Esophagus muscularis mucosa (tissue), 4 donors: ENCODE data around the gene LCN6. TPM values are rescaled to one million over a fixed set of nuclear protein-coding genes. Genes with fewer than 3 reads are reported as not detected.

ENCODE experiments used
- DNase-seq: peaks from one replicate; pipeline ENCODE4 v3.0.0-alpha.2; 2017; ENCODE audit errors: extremely low spot score
- H3K27ac ChIP-seq, 4 donors: fragments of 200-600 bp; sonication (generic); replicated peaks in 1 of 4; 1 replicate in 3 of 4; 2 replicates in 1 of 4; pipeline ENCODE4 v1.5.1; 2016 to 2019; ENCODE audit warnings: mild to moderate bottlenecking in 1 of 4
- H3K27me3 ChIP-seq, 4 donors: fragments of 200-600 bp; sonication (generic); one replicate each; pipeline versions ENCODE4 v1.5.1 to v1.6.0; 2016 to 2019
- H3K36me3 ChIP-seq, 4 donors: fragments of 200-600 bp; sonication (generic); one replicate each; pipeline ENCODE4 v1.5.1; 2016 to 2019
- H3K4me1 ChIP-seq, 4 donors: fragments of 200-600 bp; sonication (generic); one replicate each; pipeline ENCODE4 v1.5.1; 2016 to 2019
- H3K4me3 ChIP-seq, 4 donors: fragments of 200-600 bp; sonication (generic); 1 replicate in 2 of 4; 2 replicates in 2 of 4; pipeline ENCODE4 v1.5.1; 2016 to 2019; ENCODE audit warnings: mild to moderate bottlenecking in 4 of 4, moderate library complexity in 1 of 4
- H3K9me3 ChIP-seq, 4 donors: fragments of 200-600 bp; sonication (generic); 1 replicate in 3 of 4; 2 replicates in 1 of 4; pipeline ENCODE4 v1.5.1; 2016 to 2019
- CTCF ChIP-seq, 3 experiments: fragments of 200-600 bp in 2 of 3; fragments of 450-650 bp in 1 of 3; sonication (generic) in 2 of 3; IDR thresholded peaks; one replicate each; pipeline ENCODE4 v1.5.1; 2017 to 2019; ENCODE audit warnings: antibody characterized with exemption in 3 of 3, mild to moderate bottlenecking in 2 of 3, moderate library complexity in 1 of 3
- EP300 ChIP-seq: sonication (generic); formaldehyde crosslinking; IDR thresholded peaks from one replicate; pipeline ENCODE4 v1.6.1; 2017; ENCODE audit warnings: antibody characterized with exemption
- POLR2A ChIP-seq: fragments of 450-650 bp; IDR thresholded peaks from one replicate; pipeline ENCODE4 v1.6.1; 2017; ENCODE audit warnings: antibody characterized with exemption, moderate library complexity, mild to moderate bottlenecking, low read depth
- POLR2AphosphoS5 ChIP-seq, 2 donors: sonication (generic); formaldehyde crosslinking; IDR thresholded peaks; one replicate each; pipeline ENCODE4 v1.6.1; 2017; ENCODE audit warnings: antibody characterized with exemption in 2 of 2
- WGBS: methylation state at CpG from one replicate; pipeline ENCODE4 v1.1.5; 2018; 5-methylcytosine and 5-hydroxymethylcytosine counted together
- intact Hi-C: fragments of 100-400 bp; cut with DNase I; formaldehyde crosslinking; loops from one replicate; pipeline ENCODE4 v1.15.1; 2023
- total RNA-seq, 4 donors: library from RNA; depleted of rRNA; stranded (reverse); fragments of >200 nt; gene quantifications; one replicate each; pipeline versions ENCODE4 v1.1.0 to v1.2.1, GENCODE V29; 2016

The LCN6 gene
- total RNA-seq, 4 donors from 2014 or later = 12.5 to 32.0 (median 23.9) TPM

- Histone ChIP-seq H3K9me3 (no peaks in the 10 kb centered on the region), H3K4me3 (no peak overlapping the region), H3K36me3 (no peaks in the 10 kb centered on the region), H3K27me3 (no peaks in the 10 kb centered on the region), H3K27ac (no peak overlapping the region), H3K4me1 (peaks cover 5 to 11% (median 10%) of the 10 kb centered on the region in 4 donors)
- DNase-seq = no peak
- 92% methylated on average over 6 of the region's 6 CpGs for WGBS
- intact Hi-C loops = loop anchor here (5.0 kb wide), 1 partner anchor 167 kb away; the partner anchor contains the start of gene LCN12
- no peak for TF ChIP-seq CTCF (IDR thresholded peaks at IDR 0.05)
- no peak for TF ChIP-seq POLR2A
- TF ChIP-seq EP300 = no peak
- no peak for TF ChIP-seq POLR2AphosphoS5 (IDR thresholded peaks at IDR 0.05)
Observed at GRCh38 chr9:136784997-136785361, 36.7 kb upstream of the LCN6 start.

GRCh38 chr9:136784249-136784996, 36.1 kb upstream of the LCN6 start:
- Histone ChIP-seq H3K27ac (no peak overlapping the region), H3K4me3 (no peak overlapping the region), H3K36me3 (no peaks in the 10 kb centered on the region), H3K9me3 (no peaks in the 10 kb centered on the region), H3K4me1 (peaks cover 3 to 8% (median 7%) of the 10 kb centered on the region in 4 donors), H3K27me3 (no peaks in the 10 kb centered on the region)
- TF ChIP-seq POLR2AphosphoS5 (IDR thresholded peaks at IDR 0.05) (no peak), POLR2A (no peak), CTCF (IDR thresholded peaks at IDR 0.05) (peak; percentile 39 to 65 (median 55)), EP300 (no peak)
- DNase-seq = no peak
- WGBS = 49% methylated on average over 9 of the region's 9 CpGs
- intact Hi-C loops = no loop called here

GRCh38 chr9:136782452-136782851, 34.1 kb upstream of the LCN6 start:
- no peak for DNase-seq
- Histone ChIP-seq H3K4me3 (no peak overlapping the region), H3K36me3 (no peaks in the 10 kb centered on the region), H3K4me1 (peaks cover 0 to 2% (median 2%) of the 10 kb centered on the region in 4 donors), H3K27me3 (no peaks in the 10 kb centered on the region), H3K9me3 (no peaks in the 10 kb centered on the region), H3K27ac (no peak overlapping the region)
- WGBS = 92% methylated on average over 3 of the region's 3 CpGs
- TF ChIP-seq CTCF (IDR thresholded peaks at IDR 0.05) = no peak
- TF ChIP-seq EP300 = no peak
- TF ChIP-seq POLR2A = no peak
- no peak for TF ChIP-seq POLR2AphosphoS5 (IDR thresholded peaks at IDR 0.05)
- intact Hi-C loops = no loop called here

GRCh38 chr9:136779808-136780207, 31.5 kb upstream of the LCN6 start:
- 65% methylated on average over 5 of the region's 5 CpGs for WGBS
- Histone ChIP-seq H3K27me3 (no peaks in the 10 kb centered on the region), H3K9me3 (no peaks in the 10 kb centered on the region), H3K4me3 (no peak overlapping the region), H3K27ac (no peak overlapping the region), H3K4me1 (no peaks in the 10 kb centered on the region), H3K36me3 (no peaks in the 10 kb centered on the region)
- no peak for DNase-seq
- TF ChIP-seq POLR2AphosphoS5 (IDR thresholded peaks at IDR 0.05) = no peak
- no peak for TF ChIP-seq POLR2A
- TF ChIP-seq EP300 = no peak
- TF ChIP-seq CTCF (IDR thresholded peaks at IDR 0.05) = no peak
- intact Hi-C loops = no loop called here
